Large intestine (tissue), 3 donors: ENCODE measurements around the gene FAM120C. TPM values are rescaled to one million over a fixed set of nuclear protein-coding genes. Genes with fewer than 3 reads are reported as not detected.

Experiments
- DNase-seq, 2 donors: peaks; one replicate each; pipeline versions ENCODE4 v3.0.0 to v3.0.0-alpha.2; 2013
- H3K27ac ChIP-seq: one replicate; pipeline ENCODE4 v1.5.1; 2013; ENCODE audit warnings: low read length
- H3K27me3 ChIP-seq: 2 replicates; pipeline ENCODE4 v1.6.1; 2013; ENCODE audit warnings: low read length; ENCODE audit not compliant: control insufficient read depth, insufficient read depth
- H3K36me3 ChIP-seq: 2 replicates; pipeline ENCODE4 v1.6.1; 2013; ENCODE audit warnings: low read length; ENCODE audit not compliant: control insufficient read depth, insufficient read depth
- H3K4me1 ChIP-seq: one replicate; pipeline ENCODE4 v1.6.1; 2013; ENCODE audit warnings: low read length; ENCODE audit not compliant: control insufficient read depth, insufficient read depth
- H3K4me3 ChIP-seq: one replicate; pipeline ENCODE4 v1.5.1; 2013; ENCODE audit warnings: low read length
- H3K9me3 ChIP-seq: one replicate; pipeline ENCODE4 v1.6.1; 2013; ENCODE audit warnings: mild to moderate bottlenecking, low read depth, low read length, moderate library complexity; ENCODE audit not compliant: control insufficient read depth
- WGBS: methylation state at CpG from one replicate; pipeline ENCODE4 v1.1.5; 2013; ENCODE audit warnings: low lambda C conversion rate; ENCODE audit not compliant: insufficient coverage; 5-methylcytosine and 5-hydroxymethylcytosine counted together
- polyA plus RNA-seq: library from polyadenylated mRNA; unstranded; fragments of 120-200 nt; gene quantifications from one replicate; pipeline ENCODE4 v1.2.1, GENCODE V29; 2013

The FAM120C gene
- polyA plus RNA-seq, 1 donor = 6.3 TPM

DNA sequence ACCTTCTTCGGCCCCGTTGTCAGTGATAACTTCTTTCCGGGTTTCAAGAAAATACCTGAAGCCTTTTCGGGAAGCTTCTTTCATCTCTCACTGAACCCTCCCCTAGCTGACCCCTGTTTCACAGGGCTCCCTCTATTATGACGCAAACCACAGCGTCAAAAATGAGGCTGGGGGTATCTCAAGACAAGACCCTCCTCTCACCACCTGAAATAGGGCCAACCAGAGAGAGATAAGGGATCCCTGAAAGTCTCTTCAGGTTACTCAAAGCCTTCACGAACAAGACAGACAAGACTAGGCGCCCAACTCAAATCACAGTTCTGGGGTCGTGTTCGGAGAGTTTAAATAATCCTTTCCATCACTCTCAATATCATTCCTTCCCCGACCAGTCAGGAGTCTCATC, 140.0 kb downstream of the FAM120C start:
- H3K9me3 ChIP-seq = no peaks in the 10 kb centered on the region
- H3K27ac ChIP-seq = peak overlapping the region; percentile 80
- DNase-seq = peak in 1 of 2 donors; percentile 16
- H3K36me3 ChIP-seq = peaks cover 11% of the 10 kb centered on the region
- no CpG with 5 or more reads among the region's 11 CpGs for WGBS
- no peaks in the 10 kb centered on the region for H3K4me1 ChIP-seq
- H3K27me3 ChIP-seq = no peaks in the 10 kb centered on the region
- H3K4me3 ChIP-seq = peak overlapping the region; percentile 57

- no CpG with 5 or more reads among the region's 26 CpGs for WGBS
These were observed 140.4 kb downstream of the FAM120C start for GRCh38 chrX:54042609-54043021.

GRCh38 chrX:54030329-54030728, 152.7 kb downstream of the FAM120C start:
- DNase-seq = no peak
- Histone ChIP-seq H3K36me3 (peaks cover 34% of the 10 kb centered on the region), H3K9me3 (no peaks in the 10 kb centered on the region), H3K27me3 (no peaks in the 10 kb centered on the region), H3K4me1 (no peaks in the 10 kb centered on the region), H3K4me3 (no peak overlapping the region), H3K27ac (no peak overlapping the region)
- WGBS = no CpG with 5 or more reads among the region's 4 CpGs

More at GRCh38 chrX:54042609-54043021, 140.4 kb downstream of the FAM120C start:
- Histone ChIP-seq H3K27me3 (no peaks in the 10 kb centered on the region), H3K4me3 (peak overlapping the region; percentile 57), H3K27ac (no peak overlapping the region), H3K9me3 (no peaks in the 10 kb centered on the region), H3K4me1 (no peaks in the 10 kb centered on the region), H3K36me3 (peaks cover 11% of the 10 kb centered on the region)
- DNase-seq = peak; percentile 35 to 37

GRCh38 chrX:54029529-54030143, 153.4 kb downstream of the FAM120C start:
- H3K9me3 ChIP-seq = no peaks in the 10 kb centered on the region
- no peak overlapping the region for H3K27ac ChIP-seq
- no peak for DNase-seq
- H3K4me1 ChIP-seq = no peaks in the 10 kb centered on the region
- H3K4me3 ChIP-seq = no peak overlapping the region
- H3K36me3 ChIP-seq = peaks cover 36% of the 10 kb centered on the region
- H3K27me3 ChIP-seq = no peaks in the 10 kb centered on the region
- WGBS = no CpG with 5 or more reads among the region's 10 CpGs

- Histone ChIP-seq H3K9me3 (no peaks in the 10 kb centered on the region), H3K36me3 (peaks cover 33% of the 10 kb centered on the region), H3K4me1 (no peaks in the 10 kb centered on the region), H3K4me3 (no peak overlapping the region), H3K27ac (no peak overlapping the region), H3K27me3 (no peaks in the 10 kb centered on the region)
- WGBS = no CpG with 5 or more reads among the region's 5 CpGs
- DNase-seq = no peak
These were observed 158.7 kb downstream of the FAM120C start for GRCh38 chrX:54024350-54024749.

Other genes starting within 250 kb of the FAM120C start
- 20.5 TPM for gene PHF8, start 138.8 kb downstream of the FAM120C start, polyA plus RNA-seq
- gene WNK3, start 174.8 kb upstream of the FAM120C start, polyA plus RNA-seq = 1.4 TPM